SU-DHL-6 (cell line): ENCODE results near the gene GAB2.

Source experiments
- H2AFZ ChIP-seq: fragments of 200-600 bp; sonication (generic); 2 replicates; pipeline ENCODE4 v1.6.1; 2014; ENCODE audit warnings: low read depth, mild to moderate bottlenecking, moderate library complexity, mixed read lengths, antibody characterized with exemption, low read length; ENCODE audit not compliant: severe bottlenecking
- H3F3A ChIP-seq: fragments of 200-600 bp; shearing (Covaris generic); 2 replicates; pipeline ENCODE4 v1.6.0; 2016; ENCODE audit warnings: antibody characterized with exemption, mild to moderate bottlenecking; ENCODE audit not compliant: insufficient read depth
- H3K27ac ChIP-seq: fragments of 200-600 bp; sonication (generic); 2 replicates; pipeline ENCODE4 v1.5.1; 2016; ENCODE audit warnings: low read depth, mild to moderate bottlenecking, low read length, moderate library complexity, mixed read lengths
- H3K27me3 ChIP-seq: fragments of 200-600 bp; sonication (generic), shearing (Covaris generic); 2 replicates; pipeline ENCODE4 v1.6.0; 2014; ENCODE audit warnings: mild to moderate bottlenecking, low read length
- H3K36me3 ChIP-seq: fragments of 200-600 bp; sonication (generic); 2 replicates; pipeline ENCODE4 v1.6.1; 2014; ENCODE audit warnings: mild to moderate bottlenecking, low read length, mixed read lengths
- H3K4me2 ChIP-seq: fragments of 300-600, 200-600 bp; shearing (Covaris generic), sonication (generic); 2 replicates; pipeline ENCODE4 v1.6.0; 2014; ENCODE audit warnings: low read length, low read depth, mild to moderate bottlenecking; ENCODE audit not compliant: poor library complexity, severe bottlenecking
- H3K4me3 ChIP-seq: fragments of 200-600 bp; sonication (generic); 2 replicates; pipeline ENCODE4 v1.5.1; 2014; ENCODE audit warnings: antibody characterized with exemption, low read length, mild to moderate bottlenecking, mixed read lengths; ENCODE audit not compliant: insufficient read depth, poor library complexity, severe bottlenecking
- H3K79me2 ChIP-seq: fragments of 200-600 bp; sonication (generic); 2 replicates; pipeline ENCODE4 v1.6.1; 2014; ENCODE audit warnings: mild to moderate bottlenecking, low read length, moderate library complexity; ENCODE audit not compliant: insufficient read depth
- H3K9ac ChIP-seq: fragments of 200-600 bp; sonication (generic); 2 replicates; pipeline ENCODE4 v1.7.0; 2014; ENCODE audit warnings: mild to moderate bottlenecking, low read length
- H3K9me2 ChIP-seq: fragments of 200-600 bp; sonication (generic); replicated peaks from 2 replicates; pipeline ENCODE4 v1.6.1; 2014; ENCODE audit warnings: low read length; ENCODE audit not compliant: insufficient read depth
- H3K9me3 ChIP-seq: fragments of 200-600 bp; sonication (generic); 2 replicates; pipeline ENCODE4 v1.6.1; 2014; ENCODE audit warnings: low read length, mixed read lengths; ENCODE audit not compliant: insufficient read depth
- H4K20me1 ChIP-seq: fragments of 200-600 bp; sonication (generic); 2 replicates; pipeline ENCODE4 v1.6.1; 2014; ENCODE audit warnings: low read depth, mild to moderate bottlenecking, antibody characterized with exemption, low read length, moderate library complexity, mixed read lengths
- EZH2phosphoT487 ChIP-seq: fragments of 200-600 bp; sonication (generic), shearing (Covaris generic); conservative IDR thresholded peaks from 2 replicates; pipeline ENCODE4 v1.6.1; 2018; ENCODE audit warnings: mild to moderate bottlenecking, antibody characterized with exemption, low read length, moderate library complexity, mixed read lengths
- TF ChIP-seq, protein P1 (sequence below): fragments of 200-600 bp; sonication (generic); IDR thresholded peaks from one replicate; pipeline ENCODE4 v1.5.1; 2017; ENCODE audit warnings: antibody characterized with exemption, mild to moderate bottlenecking, low read length, moderate library complexity; ENCODE audit not compliant: insufficient read depth, poor library complexity, severe bottlenecking

Gene GAB2

DNA sequence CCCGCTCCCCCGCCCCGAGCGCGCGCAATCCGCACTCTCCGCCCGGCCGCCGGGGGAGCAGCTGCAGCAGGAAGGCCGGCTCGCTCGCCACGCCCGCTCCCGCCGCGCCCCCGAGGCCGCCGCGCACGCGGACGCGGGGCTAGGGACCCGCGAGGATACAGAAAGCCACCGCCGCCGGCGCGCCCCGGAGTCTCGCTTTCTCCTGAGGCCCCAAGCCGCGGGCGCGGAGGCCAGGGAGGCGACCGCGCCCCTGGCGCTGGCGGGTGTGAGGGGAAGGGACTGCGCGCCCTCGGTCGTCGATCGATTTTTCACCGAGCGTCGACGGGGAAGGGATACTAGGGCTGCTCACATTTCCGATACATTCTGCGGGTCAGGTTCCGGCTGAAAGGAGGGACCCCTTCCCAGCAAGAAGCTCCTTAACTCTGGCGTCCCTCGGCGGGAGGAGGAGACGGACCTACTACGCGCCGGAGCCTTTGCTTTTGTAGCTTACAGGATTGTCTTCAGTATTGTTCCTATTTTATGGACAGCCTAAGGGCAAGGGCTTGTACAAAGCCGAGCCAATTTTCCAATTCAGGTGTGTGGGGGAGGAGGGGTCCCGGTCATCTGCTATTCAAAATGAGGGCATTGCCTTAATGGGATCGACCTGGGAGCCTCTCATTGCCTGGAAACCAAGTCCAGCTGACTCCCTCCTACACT lies 416 bp upstream of the GAB2 start:
- H3K9me2 ChIP-seq = no peaks in the 10 kb centered on the region
- H3K9me3 ChIP-seq = no peaks in the 10 kb centered on the region
- peak overlapping the region; percentile 71 for H3K9ac ChIP-seq
- H3K27me3 ChIP-seq = no peaks in the 10 kb centered on the region
- H3K27ac ChIP-seq = no peak overlapping the region
- no peak for TF ChIP-seq EZH2phosphoT487
- TF ChIP-seq, protein P1, sequence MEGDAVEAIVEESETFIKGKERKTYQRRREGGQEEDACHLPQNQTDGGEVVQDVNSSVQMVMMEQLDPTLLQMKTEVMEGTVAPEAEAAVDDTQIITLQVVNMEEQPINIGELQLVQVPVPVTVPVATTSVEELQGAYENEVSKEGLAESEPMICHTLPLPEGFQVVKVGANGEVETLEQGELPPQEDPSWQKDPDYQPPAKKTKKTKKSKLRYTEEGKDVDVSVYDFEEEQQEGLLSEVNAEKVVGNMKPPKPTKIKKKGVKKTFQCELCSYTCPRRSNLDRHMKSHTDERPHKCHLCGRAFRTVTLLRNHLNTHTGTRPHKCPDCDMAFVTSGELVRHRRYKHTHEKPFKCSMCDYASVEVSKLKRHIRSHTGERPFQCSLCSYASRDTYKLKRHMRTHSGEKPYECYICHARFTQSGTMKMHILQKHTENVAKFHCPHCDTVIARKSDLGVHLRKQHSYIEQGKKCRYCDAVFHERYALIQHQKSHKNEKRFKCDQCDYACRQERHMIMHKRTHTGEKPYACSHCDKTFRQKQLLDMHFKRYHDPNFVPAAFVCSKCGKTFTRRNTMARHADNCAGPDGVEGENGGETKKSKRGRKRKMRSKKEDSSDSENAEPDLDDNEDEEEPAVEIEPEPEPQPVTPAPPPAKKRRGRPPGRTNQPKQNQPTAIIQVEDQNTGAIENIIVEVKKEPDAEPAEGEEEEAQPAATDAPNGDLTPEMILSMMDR = no peak
- peak overlapping the region; percentile 67 for H3K4me2 ChIP-seq
- no peaks in the 10 kb centered on the region for H3K79me2 ChIP-seq
- H3K36me3 ChIP-seq = no peaks in the 10 kb centered on the region
- peaks cover 5% of the 10 kb centered on the region; the same call in 1 of the 2 replicates for H3F3A ChIP-seq
- H2AFZ ChIP-seq = peak overlapping the region; percentile 91
- H4K20me1 ChIP-seq = no peaks in the 10 kb centered on the region
- peak overlapping the region; percentile 75 for H3K4me3 ChIP-seq

DNA sequence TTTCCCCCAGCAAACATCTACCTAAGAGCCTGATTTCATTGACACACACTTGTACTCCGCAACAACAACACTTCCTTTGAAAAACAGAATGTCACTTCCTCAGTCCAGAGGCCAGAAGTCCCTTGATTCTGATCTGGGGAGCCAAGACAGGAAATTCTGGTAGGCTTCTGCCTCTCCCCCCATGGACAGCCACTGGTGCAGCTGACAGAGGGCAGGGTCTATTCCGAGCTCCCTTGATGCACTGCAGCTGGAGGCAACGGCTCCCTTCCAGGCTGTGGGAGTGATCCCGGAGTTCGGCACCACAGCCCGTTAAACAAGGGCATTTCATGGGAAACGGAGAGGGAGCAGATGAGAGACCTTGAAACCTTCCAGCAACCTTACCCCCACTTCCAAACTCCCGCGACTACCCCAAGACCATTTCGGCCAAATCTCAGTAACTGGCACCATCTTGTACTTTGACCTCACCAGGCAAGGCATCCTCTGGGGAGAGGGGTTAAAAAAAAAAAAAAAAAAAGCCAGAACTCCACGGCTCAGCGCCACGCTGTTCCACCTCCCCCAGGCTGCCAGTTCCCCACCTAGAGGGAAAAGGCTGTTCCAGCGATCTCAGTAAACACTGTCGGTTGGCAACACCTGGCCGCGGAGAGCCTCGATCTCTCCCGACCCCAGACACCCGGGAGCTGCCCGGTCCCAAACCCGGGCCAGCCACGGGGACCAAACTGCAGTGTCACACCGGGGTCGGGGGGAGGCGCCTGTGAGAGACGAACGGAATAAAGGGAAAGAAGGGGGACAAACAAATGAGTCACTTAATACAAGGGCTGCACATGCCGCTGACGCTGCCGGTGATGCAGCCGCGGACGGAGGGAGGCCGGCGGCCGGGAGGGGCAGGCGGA lies 1.1 kb downstream of the GAB2 start:
- Histone ChIP-seq H3K9me3 (no peaks in the 10 kb centered on the region), H3K36me3 (no peaks in the 10 kb centered on the region), H3K27me3 (no peaks in the 10 kb centered on the region), H3K27ac (no peak overlapping the region), H3K4me2 (peak overlapping the region; percentile 94), H2AFZ (peak overlapping the region; percentile 10), H4K20me1 (no peaks in the 10 kb centered on the region), H3F3A (peaks cover 5% of the 10 kb centered on the region; the same call in 1 of the 2 replicates), H3K4me3 (peak overlapping the region; percentile 76), H3K79me2 (no peaks in the 10 kb centered on the region), H3K9ac (peak overlapping the region; percentile 53), H3K9me2 (no peaks in the 10 kb centered on the region)
- TF ChIP-seq EZH2phosphoT487 = no peak
- TF ChIP-seq, protein P1 = peak; percentile 64

DNA sequence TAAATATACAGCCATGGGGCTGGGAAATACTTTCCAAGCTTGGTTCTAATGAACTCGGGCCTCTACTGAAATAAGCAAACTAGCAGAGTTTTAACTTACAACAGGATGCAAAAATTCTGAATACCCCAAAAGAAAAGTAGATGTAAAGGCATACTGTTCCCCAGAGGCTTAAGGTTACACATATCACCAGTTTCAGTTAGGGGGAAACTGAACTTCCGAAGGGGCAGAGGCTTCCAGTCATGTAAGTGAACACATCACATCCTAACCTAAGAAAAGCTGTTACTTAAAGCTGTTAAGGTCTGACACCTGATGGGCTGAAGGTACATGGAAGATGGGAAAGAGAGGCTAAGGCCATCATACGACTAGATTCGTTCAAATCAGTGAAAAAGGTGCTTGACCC lies 2.3 kb downstream of the GAB2 start:
- Histone ChIP-seq H4K20me1 (no peaks in the 10 kb centered on the region), H3K9me3 (no peaks in the 10 kb centered on the region), H3K4me2 (no peak overlapping the region), H2AFZ (no peak overlapping the region), H3K27me3 (no peaks in the 10 kb centered on the region), H3K36me3 (no peaks in the 10 kb centered on the region), H3K27ac (no peak overlapping the region), H3K4me3 (no peak overlapping the region), H3K79me2 (no peaks in the 10 kb centered on the region), H3F3A (peaks cover 5% of the 10 kb centered on the region; the same call in 1 of the 2 replicates), H3K9ac (no peak overlapping the region), H3K9me2 (no peaks in the 10 kb centered on the region)
- TF ChIP-seq, protein P1 = no peak
- no peak for TF ChIP-seq EZH2phosphoT487
